HG03159 (cell line): ENCODE results near the gene CAMK4.
A peak's percentile ranks its signal among the peaks of the same experiment; 100 is the strongest.

Experiments used
- ATAC-seq: cut with Tn5 transposase; IDR thresholded peaks from one replicate; pipeline ENCODE4 v1.9.1; 2021; ENCODE audit warnings: mild to moderate bottlenecking, moderate library complexity; ENCODE audit not compliant: unreplicated experiment

The CAMK4 gene

DNA sequence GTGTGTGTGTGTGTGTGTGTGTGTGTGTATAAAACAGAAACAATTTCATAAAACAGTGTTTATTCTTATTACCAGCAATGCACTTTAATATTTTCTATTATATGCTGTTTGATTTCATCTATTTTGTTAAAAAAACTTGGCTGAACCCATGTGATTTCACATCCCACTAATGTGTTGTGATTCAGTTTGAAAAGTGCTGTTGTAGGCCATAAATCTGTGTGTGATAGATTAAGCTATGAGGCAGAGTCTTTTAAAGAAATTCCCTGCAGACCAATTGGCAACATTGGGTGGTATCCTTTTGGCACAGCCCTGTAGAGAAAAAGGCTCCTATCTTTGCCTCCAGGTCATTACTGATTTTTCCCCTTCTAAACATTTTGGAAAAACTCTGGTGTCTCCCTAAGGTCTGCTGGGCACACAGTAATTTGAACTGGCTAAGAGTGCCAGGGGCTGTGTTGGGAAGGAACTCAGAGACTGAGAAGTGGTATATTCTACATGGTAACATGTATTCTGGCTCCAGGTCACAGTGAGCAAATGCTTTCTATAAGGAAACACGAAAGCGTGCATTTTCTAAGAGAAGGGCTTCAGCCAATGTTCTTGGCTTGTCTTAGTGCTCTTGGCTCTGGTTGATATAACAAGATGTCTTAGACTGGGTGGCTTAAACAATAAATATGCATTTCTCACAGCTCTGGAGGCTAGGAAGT lies 4.5 kb downstream of the CAMK4 start:
- no peak for ATAC-seq

DNA sequence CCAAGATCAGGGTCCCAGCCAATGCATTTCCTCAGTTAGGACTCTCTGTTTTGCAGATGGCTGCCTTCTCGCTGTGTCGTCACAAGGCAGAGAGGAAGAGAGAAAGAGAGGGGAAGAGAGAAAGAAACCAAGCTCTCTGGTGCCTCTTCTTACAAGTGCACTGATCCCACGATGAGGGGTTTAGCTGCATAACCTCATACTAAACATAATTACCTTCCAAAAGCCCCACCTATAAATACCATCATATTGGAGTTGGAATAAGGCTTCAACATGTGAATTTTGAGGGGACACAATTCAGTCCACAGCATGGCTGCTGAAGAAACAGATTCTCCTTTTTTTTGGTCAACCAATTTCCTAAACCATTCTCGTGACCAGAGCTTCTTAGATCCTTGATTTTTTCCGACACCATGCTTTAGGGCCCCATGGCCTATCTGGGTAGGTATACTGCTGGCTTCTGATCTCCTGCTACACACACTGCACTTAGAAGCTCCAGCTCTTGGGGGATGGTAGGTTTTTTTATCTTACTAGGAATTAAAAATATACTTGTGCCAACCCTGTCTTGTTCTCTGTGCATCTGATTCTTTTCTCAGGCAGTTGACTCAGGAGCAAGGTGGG lies 5.1 kb downstream of the CAMK4 start:
- ATAC-seq: peak; percentile 20

DNA sequence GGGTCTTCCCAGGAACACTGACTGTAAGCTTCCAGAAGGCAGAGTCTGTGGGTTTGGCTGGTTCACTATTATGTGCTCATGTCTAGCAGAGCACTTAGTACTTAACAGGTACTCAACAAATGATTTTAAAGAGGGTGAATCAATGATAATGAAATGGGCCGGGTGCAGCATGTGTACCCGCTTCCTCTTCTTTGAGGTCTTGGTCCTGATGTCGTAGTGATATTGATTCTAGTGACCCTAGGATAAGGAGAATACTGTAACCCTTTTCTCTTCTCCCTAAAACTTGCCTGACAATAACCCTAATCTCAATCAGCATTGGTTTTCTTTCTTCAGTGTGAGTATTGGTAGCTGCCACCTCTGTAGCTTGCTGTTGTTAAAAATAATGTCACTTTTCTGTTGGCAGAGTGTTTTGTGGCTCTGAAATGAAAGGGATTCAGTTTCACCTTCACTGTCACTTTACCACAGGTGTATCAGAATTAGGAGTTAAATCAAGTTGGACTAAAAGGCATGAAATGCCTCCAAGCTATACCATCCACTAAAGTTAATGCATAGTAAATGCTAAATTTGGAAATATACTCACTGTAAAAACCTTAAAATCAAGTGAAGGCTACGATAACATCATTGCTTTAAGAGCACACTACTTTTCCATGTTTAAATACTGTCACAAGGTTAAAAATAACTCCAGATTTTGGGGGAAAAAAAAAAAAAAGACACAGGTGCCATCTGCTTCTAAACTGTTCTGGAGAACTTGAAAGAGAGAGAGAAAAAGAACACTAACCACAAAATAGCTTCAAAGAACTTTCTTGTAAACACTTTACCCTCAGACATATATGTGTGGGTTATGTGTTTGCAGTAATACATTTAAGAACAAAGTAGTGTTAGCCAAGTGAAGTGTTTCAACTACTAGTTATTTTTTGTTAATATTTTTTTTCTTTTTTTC lies 6.0 kb downstream of the CAMK4 start:
- peak; percentile 48 for ATAC-seq

DNA sequence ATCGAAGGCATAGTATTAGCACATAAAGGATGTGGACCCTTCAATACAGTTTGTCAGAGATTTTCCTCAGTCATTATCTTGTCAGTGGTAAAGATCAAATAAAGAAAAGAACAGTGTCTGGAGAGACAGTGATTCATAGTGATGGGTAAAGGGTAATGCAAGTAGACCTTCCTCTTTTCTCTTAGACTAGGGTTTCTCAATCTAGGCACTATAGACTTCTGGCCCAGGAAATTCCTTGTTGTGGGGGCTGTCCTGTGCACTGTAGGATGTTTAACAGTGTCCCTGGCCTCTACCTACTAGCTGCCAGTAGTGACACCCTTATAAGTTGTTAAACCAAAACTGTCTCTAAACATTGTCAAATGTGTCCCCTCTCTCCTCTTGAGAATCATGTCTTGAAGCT lies 6.9 kb downstream of the CAMK4 start:
- ATAC-seq: no peak

DNA sequence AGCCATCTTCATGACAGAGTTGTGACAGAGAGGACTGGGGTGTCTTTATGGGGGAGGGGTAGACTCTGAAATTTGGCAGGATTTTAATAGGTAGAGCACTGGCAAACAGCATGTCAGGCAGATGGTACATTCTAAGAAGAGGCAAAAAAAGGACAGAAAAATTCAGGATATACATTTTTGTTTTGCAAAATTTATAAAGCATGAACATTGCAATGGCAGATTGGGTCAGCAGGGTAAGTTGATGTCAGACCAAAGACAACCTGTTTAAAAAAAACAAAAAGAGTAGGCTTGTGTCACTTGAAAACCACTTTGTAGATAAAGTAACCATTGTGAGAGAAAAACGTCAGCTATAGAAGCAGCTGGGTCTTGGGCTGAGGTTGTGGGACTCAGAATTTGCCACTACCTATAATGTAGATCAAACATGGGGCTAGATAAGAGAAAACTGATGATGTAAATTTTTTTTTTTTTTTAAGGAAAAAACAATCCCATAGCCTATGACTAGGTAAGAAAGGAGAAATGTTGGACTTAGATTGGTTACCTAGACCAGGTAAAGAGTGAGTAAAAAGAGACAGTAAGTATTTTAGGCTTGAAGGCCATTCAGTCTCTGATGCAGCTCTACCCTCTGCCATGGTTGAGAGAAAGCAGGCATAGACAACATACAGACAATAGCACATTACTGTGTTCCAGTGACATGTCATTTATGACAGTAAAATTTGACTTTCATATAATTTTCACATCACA lies 8.3 kb downstream of the CAMK4 start:
- no peak for ATAC-seq

DNA sequence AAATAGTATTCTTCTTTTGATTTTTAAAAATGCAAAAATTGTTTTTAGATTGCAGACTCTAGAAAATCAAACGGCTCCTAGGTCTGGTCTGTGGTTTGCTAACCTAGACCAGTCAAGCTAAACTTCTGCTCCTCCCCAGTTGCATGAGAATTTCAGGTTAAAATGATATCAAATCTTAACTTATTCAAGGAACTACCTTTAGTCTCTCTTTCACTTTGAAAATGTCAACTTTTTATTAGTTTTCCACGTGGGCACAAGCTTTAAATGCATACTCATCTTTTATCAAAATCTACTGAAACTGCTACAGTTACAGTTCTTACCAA lies 8.8 kb downstream of the CAMK4 start:
- no peak for ATAC-seq

DNA sequence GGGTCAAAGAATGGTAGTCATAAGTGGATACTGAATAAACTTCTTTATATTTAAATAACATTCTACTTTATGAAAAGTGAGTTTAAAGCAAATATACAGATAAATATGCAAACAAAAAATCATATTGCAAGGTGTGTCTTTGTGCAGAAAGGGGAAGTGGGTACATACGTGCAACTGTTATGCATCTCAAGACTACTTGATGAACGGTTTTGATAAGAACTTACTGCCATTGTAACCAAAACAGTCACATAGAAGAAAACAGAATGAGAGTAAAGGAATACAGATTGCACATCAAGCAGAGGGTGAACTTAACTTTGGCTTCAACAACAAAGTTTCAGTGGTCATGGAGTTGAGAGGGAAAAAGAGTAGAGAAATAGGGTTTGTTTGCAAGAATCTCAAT lies 9.9 kb downstream of the CAMK4 start:
- ATAC-seq: peak; percentile 50

DNA sequence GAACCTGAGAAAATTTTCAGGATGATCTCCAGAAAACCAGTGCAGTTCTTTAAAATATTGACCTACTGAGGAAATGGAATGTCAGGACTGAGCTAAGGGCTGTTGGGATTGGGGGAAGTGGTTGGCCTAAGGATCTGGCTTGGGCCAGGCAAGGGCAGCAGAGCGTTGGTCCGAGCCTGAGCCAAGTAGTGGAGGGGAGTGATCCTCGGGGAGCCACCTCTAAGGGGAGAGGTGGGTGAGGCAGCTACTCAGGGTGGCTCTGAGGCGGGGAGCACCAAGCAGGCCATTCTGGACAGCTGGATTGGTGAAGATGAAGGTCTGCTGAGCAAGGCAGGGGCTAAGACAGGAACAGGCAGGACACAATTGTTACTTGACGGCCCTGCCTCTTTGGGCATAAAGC lies 11.5 kb downstream of the CAMK4 start:
- no peak for ATAC-seq

DNA sequence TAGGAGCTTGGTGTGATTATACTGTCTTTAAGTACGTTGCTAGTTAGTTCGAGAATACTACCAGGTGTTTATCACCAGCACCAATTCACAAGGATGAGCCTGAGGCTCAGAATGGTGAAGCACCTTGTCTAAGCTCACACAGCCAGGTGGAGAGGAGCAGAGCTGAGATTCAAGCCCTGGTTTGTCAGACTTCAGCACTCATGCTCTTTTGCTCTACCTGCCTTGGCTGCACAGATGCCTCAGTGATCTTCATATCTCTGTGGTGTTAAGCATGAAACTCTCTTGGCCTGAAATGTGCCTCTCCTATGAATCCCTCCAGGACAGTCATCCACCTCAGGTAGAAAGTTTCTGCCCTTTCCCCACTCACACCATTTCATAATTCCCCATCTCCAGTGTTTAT lies 12.2 kb downstream of the CAMK4 start:
- ATAC-seq: no peak

DNA sequence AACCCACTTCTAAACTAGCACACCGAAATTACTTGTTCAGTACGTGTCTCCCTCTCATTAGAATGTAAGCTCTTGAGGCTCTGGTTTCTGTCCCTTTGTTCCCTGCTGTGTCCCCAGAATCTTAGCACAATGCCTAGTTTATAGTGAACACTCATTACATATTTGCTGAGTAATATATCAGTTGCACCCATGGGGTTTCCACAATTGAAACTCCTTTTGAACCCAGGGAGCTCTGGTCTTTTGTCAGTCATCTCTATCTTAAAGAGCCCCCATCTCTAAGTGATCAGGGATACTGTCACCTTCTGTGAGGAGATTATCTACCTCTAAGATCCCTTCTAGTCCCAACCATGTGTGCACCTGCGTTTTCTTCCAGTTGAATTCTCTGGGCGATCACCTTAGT lies 12.8 kb downstream of the CAMK4 start:
- ATAC-seq: no peak

DNA sequence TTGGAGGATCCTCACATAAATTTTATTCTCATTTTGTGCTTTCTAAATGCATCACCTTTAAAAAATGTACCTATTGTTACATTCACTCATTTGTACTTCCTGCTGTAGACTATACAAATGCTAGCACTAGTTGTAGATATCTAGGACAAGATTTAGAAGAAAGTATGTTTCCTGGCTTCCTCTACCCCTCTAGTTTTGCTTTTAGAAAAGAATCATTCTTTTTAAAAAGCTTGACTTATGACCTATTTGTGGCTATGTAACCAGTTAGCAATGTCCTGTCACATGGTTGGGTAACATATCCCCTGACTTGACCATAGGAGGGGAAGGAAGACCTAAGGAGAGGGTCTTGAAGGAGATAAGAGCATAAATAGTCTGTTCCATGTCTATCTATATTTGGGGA lies 13.3 kb downstream of the CAMK4 start:
- ATAC-seq: no peak

DNA sequence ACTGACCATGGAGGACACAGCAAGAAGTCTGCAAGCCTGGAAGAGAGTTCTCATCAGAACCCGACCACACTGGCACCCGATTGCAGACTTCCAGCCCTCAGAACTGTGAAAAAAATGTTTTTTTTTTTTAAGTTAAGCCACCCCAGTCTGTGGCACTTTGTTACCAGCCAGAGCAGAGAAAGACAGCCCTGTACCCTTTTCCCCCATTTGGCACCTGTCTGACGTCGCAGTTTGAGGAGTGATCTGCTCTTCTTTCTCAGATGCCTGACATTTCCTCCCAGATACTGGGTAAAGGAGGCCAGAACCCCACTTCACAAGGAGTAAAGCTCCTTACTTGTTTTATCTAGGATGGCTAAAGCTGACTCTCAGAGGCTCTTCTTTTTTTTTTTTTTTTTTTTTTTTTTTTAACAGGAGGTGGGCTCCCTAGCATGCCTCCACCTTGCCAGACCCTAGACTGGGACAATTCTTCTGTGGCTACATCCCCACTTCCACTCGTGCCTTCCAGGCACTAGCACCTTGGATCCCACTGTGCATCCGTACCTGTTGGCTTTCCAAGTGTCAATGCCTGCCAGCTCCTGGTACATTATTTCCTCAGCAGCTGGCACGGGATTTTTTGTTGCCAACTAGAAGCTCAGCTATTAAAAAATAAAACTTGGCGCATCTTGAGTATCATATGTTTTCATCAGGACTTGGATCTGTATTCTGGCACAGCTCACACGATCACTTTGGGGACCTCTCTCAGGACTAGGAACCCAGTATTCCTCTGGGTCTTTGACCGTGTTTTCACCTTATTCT lies 14.4 kb downstream of the CAMK4 start:
- no peak for ATAC-seq

DNA sequence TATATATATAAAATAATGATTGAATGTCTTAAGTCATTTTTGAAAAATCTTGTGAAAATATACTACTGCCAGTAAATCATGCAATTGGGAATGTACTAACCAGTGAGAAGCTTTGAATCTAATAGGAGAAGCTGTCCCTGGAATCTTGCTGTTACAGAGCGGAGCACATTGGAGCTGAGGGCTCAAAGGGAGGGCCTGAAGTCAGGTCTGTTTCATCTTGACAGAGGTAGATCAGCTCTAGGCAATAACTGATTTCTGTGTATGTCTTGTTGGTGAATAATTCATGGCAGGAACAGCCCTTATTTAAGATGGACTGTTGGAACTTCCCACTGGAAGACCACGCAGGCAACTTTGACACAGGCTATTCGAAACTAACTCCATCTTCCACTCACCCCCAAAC lies 17.5 kb downstream of the CAMK4 start:
- no peak for ATAC-seq

DNA sequence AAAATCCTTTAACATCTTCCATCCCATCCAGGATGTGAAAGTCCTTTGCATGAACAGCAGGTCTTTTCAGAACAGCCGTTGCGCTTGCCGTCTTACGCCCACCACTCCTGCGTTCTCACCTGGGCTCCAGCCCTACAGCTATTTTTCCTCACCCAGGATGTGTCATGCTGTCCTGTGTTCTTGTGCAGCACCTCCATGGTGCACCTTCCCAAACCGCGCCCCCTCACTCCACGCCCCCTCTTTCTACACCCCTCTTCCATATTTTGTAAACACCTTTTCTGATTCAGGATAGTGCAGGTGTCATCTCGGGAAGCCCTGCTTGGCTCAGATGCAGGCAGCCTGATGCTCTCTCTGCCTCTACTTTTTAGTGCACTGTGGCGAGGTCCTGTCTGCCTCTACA lies 18.4 kb downstream of the CAMK4 start:
- ATAC-seq: no peak

DNA sequence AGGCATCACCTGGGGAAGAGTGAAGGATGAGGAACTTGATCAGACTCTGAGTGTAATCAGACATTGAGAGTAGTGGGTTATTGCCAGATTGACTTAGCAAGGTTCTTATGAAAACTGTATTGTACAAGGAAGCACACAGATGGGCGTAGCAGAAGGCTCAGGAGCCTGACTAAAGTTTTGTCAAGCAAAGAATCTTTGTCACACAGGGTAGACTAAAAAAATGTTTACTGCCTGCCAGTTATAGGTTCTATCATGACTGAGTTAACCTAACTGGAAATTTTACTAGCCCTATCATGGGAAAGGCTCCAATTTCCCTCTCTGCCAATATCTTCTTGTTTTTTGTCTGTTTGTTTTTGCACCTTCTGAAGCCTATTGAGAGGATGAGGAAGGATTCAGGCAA lies 19.1 kb downstream of the CAMK4 start:
- no peak for ATAC-seq

DNA sequence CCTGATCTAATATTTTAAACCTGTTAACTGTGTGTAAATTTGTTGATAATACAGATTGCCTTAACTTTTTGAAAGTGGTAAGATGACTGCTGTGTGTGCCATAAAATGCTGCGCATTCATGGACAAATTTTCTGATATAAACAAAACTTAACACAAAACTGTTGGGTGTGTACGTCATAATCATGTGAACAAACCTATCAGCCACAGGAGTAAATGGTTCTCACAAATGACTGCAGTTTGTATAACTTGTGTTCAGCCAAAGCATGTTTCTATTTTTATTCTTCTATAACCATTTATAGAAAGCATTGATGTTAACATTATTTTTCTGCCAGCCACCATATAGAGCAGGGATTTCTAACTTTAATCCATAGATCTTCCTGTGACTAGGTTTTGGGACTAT lies 21.5 kb downstream of the CAMK4 start:
- no peak for ATAC-seq

DNA sequence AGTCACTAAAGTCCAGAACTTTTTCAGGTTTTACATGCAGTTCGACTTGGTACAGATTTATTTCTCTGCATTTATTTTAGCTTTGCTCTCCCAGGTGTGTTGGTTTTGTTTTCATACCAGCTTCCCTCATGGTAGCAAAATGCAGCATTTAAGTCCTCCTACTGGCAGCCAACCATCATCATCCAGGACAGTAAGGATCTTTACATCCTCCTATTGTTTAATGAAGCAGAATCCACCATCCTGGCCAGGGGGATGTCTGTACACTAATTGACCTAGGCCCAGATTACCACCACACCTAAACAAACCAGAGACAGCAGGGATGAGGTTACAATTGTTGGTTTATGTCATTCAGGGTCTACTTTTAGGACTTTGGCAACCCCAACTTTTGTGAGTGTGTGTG lies 22.3 kb downstream of the CAMK4 start:
- ATAC-seq: no peak

DNA sequence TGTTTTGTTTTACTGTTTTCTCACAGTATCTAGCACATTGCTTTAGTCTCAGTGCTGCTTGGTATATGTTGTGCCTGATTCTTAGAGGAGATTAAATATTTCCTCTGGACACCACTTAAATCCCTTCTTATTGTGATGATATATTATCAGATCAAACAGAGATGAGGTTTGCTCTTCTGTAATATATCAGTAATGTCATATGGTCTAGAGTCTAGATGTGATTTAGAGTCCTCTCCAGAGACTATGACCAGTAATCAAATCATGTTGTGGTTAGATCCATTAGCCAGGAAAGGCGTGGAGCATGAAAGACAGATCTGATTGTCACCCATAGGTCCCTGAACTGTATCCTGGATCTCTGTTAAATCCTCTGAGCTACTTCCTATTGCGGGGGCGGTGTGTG lies 24.4 kb downstream of the CAMK4 start:
- ATAC-seq: no peak

DNA sequence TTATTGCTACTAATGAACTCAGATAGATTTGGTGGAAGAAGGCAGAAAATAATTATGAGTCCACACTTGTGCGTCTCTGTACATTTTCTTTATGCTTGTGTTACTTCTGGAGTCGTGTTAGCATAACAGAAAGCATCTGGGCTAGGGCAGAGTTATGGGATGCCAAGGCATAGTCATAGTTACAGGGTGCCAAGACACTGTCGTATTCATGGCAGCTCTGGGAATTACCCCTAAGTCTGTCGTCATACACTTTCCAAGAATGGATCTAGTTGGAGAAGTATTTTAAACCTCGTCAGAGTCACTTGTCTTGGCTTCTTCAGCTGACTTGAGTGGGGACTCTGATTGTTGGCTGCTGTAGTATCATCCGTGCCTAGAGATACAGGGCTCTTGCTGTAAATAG lies 27.7 kb downstream of the CAMK4 start:
- no peak for ATAC-seq

DNA sequence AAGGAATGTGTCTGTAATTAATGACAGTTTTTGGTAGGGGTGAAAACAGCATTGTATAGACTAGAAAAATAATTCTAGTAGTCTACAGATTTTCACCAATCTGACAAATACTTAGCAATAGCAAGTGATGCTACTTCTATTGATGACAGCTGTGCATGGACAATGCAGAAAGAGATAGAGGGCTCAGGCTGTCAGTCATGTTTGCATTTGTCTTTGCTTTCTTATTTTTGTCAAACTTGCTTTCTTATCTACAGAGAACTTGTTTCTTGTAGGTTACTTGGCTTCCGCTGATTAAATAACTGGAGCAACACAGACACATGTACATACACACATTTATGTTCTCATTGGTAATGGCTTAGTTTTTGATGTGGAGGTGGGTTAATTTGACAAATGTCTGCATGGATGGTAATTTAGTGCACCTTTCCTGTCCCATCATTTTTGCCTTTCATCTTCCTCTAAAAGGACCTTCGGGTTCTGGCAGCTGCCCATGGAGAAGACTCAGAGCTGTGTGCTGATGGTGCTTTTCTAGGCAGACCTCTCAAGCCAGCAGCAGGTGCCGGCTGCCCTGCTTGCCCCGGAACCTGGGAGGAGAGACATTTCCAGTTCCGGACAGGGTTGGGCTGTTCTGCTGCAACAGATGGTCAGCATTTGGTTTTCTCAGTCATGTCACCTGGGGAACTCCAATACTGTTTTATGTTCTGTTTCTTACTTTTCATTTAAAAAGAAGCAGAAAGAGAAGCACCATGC lies 28.8 kb downstream of the CAMK4 start:
- peak; percentile 50 for ATAC-seq
